ENCODE results near the gene ASPSCR1.

ASPSCR1 gene

GRCh38 chr17:81977211-81977808 lies at the start of gene ASPSCR1:
Gene ASPSCR1 (plus strand): TSS chr17:81977629. CDS start chr17:81977647, 18 bp downstream.
- peak; percentile 85 for DNase-seq (ENCODE audit: low read depth)

DNA sequence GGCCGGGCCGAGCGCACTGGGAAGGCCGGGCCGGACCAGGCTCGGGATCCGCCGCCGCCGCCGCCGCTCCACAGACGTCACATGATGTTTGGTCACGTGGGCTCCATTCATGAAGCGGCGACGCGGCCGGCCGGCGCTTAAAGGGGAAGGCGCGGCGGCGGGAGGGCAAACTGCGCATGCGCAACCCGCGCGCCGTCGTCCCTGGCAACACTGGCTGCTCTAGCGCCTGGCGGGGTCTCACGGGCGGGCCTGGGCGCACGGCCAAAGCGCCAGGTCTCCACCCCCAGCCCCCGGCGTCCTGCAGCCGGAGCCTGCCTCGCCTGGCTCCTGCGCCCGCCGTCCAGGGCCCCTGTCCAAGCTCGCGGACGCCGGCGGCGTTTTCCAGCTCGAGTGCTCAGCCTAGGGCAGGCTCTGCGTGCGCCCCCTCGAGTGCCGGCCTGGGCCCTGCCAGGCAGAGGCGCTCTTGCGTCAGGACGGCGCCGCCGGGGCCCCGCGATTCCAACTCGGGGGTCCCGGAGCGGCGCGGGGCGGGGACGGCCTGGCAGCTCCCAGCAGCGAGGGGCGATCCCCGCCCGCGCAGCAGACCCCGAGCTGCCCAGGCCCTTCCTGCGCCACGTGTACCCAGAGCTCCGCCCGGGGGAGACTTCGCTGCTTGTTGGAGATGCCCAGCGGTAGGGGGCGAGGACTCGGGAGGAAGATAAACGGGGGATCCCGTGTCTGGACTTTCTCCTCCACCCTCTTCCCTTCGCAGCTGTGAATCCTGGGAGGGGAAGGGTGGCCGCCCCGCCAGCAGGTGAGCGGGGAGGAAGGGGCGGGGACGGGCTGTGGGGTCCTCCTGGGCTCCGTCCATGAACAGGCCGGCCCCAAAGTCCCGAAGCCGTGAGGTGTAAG lies 49.5 kb upstream of the ASPSCR1 start, which contains the start of gene MAFG:
Gene MAFG (minus strand): TSS at position 83 of the 891 bp plus-strand sequence. CDS start 4,550 bp downstream, outside the sequence.
- DNase-seq (ENCODE audit: low read depth), result peak; percentile 82

- no peak for DNase-seq (ENCODE audit: low read depth)
Measured at GRCh38 chr17:81928544-81929252, 48.7 kb upstream of the ASPSCR1 start.

- no peak for DNase-seq (ENCODE audit: low read depth)
Measured at GRCh38 chr17:81929253-81930141, 47.9 kb upstream of the ASPSCR1 start.

DNA sequence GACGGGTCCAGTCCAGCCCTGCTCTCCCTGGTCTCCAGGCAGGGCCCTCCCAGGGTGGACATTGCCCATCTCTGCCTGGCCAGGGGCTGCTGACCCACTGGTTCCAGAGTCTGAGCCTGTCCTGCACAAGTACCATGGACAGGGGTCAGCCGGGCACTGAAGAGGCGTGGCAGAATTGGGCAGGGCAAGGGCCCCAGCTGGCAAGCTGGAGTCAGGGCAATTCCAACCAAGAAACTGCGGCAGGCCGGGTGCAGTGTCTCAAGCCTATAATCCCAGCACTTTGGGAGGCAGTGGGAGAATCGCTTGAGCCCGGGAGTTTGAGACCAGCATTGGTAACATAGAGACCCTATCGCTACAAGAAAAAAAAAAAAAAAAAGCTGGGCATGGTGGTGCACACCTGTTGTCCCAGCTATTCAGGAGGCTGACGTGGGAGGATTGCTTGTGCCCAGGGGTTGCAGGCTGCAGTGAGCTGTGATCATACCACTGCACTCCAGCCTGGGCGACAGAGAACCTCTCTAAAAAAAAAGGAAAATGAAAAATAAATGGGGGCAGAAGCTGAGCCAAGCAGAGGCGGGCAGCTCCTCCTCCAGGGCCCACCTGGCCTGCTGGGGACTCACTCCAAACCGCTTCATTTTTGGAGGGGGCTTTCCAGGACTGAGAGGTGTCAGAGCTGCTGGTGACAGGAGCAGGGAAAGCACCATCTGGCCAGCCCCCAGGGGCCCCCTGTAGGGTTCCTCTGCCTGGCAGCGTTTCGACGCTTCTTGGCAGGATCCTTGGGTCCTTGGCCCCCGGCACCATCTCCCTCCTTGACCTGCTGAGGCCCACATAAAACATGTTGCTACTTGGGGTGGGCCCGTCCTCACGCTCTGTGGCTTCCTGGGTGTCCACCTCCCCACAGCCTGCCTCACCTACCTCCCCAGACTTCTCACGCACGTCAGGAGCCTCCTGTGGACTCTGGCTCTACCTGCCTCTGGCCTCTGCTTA lies 47.0 kb upstream of the ASPSCR1 start:
- no peak for DNase-seq (ENCODE audit: low read depth)

GRCh38 chr17:81931189-81931556 lies 46.3 kb upstream of the ASPSCR1 start:
- no peak for DNase-seq (ENCODE audit: low read depth)

DNA sequence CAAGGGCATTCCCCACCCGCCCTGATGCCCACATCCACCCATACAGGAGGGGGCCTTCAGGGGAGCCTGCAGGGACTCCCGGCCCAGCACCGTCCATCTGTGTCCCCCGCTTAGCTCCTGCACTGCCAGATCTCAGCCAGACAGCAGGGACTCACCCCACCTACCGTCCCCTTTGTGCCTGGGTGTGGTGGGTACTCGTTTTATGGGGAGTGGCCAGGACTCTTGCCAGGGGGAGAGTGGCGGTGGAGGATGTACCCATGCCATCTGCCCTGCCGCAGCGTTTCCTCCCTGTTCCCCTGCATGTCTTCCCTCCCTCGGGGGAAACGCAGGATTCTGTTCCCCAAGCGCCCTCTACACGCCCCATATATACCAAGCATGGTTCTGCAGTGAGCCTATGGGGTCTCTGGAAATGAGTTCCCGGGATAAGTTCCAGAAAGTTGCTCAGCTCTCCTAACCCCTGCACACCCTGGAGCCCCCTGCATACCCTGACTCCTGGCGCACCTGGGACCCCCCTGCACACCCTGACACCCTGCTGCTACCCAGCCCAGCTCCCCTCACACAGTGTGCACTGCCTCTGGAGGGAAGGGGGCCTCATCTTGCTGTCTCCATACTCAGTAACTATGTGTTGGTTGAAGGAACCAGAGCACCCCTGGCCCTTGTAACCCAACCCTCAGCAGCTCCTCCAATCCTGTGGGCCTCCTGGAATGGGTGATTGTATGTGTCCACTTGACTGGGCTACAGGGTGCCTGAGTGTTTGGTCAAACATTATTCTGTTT lies 45.7 kb upstream of the ASPSCR1 start:
- no peak for DNase-seq (ENCODE audit: low read depth)

DNA sequence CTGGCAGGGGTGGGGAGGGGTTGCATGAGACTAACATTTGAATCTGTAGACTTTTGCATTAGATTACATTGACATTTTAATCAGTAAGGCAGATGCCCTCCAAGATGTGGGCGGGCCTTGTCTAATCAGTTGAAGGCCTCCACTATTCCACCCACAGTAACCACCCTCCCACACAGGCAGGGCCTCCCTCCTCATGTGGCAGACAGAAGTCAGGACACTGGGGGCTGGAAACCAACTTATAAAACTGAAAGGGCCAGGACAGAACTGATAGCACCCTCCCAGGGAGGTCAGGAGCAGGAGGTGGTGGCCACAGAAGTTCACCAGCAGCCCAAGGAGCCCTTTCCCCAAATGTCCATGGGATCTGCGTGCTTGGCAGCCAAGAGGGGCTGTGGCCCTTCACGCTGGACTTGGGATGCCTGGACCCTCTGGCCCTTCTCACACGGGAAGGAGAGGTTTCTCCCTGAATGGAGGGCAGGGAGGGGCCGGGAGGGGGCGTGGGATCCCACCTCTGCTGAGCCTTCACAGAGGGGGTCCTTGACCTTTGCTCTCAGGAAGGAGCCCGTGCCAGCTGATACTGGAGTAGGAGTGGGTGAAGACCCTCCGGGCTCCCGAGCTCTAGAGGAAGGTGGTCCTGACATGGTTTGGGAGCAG lies 45.0 kb upstream of the ASPSCR1 start:
- no peak for DNase-seq (ENCODE audit: low read depth)

GRCh38 chr17:81933178-81933699 lies 44.2 kb upstream of the ASPSCR1 start:
- no peak for DNase-seq (ENCODE audit: low read depth)

GRCh38 chr17:81934098-81934757 lies 43.2 kb upstream of the ASPSCR1 start:
- DNase-seq (ENCODE audit: low read depth), result no peak

DNA sequence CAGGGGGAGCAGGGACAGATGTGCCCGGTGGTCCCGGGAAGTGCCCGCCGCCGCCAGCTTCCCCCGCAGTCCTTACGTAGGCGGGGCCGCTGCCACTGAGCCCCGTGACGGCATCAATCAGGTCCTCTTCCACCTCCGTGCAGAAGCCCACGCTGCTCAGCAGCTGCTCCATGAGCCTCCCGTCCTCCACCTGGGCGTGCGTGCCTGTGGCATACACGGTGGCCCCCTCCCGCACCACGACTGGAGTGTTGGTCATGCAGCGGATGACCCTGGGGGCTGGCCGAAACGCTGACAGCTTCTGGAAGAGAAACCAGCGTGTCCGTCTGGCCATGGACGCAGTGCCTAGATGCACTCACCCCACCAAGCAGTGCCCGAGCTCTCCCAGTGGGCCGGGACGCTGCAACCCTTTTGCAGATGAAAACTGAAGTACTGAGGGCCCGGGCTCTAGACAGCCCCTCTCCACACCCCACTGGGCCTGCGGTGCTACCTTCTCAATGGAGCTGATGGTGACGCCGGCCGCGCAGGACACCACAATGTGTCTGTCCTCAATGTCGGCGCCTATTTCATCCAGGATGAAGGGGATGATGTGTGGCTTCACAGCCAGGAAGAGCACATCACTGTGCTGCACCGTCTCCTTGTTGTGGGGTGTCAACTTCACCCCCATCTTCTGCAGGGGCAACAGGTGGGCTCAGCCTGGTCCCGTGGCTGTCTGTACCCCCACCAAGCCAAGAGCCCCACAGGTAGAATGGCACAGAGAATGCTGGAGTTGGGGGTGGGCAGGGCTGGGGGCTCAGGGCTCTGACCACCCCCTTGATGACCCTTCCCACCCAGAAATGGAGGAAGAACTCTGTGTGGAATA lies 42.4 kb upstream of the ASPSCR1 start:
- DNase-seq (ENCODE audit: low read depth), result no peak

DNA sequence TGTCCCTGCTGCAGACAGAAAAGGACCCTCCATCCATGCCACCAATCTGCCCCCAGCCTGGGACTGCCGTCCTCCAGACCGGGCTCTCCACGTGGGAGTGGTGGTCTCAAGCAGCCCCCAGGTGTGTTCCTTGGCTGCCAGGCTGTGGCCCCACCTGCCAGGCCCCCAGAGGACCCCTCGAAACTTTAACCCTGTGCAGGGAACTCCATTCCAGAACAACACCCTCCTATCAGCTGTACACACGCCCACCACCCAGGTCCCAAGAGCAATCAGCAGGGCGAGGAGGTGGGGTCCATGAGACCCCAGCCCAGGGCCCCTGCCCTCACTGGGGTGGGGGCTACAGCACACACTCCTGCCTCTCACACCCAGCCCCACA lies 41.7 kb upstream of the ASPSCR1 start:
- DNase-seq (ENCODE audit: low read depth), result no peak

DNA sequence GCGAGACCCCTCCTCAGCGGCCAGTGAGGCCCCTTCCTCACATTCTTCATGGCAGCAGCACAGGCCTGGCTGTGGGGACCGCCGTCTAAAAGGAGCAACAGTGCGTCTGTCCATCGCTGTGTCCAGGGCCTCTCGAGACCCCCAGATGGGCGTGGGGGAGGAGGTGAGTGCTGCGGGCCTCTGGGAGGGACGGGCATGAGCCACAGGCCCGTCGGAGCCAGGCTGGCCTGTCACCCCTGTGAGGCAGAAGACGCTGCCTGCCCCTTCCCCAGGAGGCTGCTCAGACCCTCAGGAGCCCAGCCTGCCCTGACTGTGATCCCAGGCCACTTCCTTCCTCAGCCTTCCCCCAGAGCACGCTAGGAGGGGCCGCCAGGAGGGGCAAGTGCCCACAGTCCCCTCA lies 38.2 kb upstream of the ASPSCR1 start:
- no peak for DNase-seq (ENCODE audit: low read depth)

DNA sequence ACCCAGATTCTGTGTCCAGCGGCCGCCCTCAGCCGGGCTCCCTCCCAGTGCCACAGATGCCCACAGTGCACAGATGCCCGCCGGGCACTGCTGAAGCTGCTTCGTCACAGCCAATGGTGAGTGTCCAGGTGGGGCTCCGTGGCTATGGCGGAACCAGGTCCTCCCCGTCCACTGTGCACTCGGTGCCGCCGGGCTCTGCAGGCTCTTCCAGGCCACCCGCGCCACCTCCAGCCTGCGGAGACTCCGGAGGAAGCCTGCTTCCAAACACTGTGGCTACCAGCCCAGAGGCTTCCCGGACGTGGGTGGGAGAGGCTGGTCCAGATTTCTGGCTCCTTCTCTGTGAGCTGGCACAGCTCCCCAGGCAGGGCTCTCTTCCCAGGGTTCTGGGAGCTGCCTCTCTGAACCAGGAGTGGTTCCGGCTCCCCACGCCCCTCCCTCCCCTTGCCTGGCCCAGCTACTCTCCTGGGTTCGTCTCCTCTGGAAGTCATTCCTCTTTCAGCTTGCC lies 37.5 kb upstream of the ASPSCR1 start:
- DNase-seq (ENCODE audit: low read depth), result no peak

DNA sequence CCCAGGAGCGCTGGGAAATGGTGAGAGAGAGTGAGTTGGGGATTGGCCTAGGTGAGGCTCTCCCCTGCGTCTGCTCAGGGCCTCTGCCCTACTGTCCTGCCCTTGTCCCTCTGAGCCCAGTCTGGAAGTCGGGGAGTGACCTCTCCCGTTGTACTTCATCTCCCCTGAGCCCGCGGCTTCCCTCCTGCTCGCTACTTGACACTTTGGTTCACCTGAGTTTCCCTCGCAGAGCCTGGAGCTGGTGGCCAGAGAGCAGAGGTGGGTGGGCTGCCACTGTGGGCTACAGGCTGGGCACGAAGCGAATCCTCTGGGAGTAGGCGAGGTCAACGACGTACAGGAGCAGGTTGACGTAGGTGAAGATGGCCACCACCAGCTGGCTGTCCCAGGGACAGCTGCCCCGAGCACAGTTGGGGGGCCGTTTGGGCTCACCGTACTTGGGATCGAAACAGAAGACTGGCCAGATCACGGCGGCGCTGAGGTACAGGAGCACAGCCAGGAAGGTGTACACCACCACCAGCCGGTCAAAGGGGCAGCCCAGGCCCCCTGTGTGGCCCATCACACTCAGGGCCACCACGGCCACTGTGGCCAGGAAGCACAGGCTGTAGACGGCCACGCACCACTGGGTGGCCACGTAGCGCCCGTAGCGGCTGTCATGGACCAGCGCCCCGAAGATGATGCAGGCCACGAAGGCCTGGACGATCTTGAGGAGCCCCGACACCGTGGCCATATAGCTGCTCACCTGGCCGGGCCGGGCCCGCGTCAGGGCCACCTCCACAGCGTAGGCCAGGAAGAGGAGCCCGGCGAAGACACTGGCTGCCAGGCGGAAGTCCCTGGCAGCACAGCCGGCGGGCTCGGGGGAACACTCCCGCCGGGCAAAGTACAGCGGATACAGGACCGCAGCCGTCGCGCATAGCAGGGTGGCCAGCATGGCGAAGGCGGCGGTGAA lies 36.6 kb upstream of the ASPSCR1 start:
- no peak for DNase-seq (ENCODE audit: low read depth)

Measured in amniotic epithelial cell (primary cell).